HT1080 (cell line): ENCODE data around the gene HS6ST3. TPM values are rescaled to one million over a fixed set of nuclear protein-coding genes. Genes with fewer than 3 reads are reported as not detected.
A peak's percentile ranks its signal among the peaks of the same experiment; 100 is the strongest.
"Not testable (repeated sequence)": the region's sequence is repeated elsewhere in the genome, so short reads cannot be mapped to it uniquely, and the experiment has no call there.

Experiments
- DNase-seq: peaks from one replicate; pipeline ENCODE4 v3.0.0-alpha.2; 2015; ENCODE audit warnings: low read depth
- total RNA-seq: library from RNA; depleted of rRNA; stranded (reverse); fragments of >200 nt; shearing (Covaris generic); gene quantifications from 2 replicates; pipeline ENCODE4 v1.2.3, GENCODE V29; 2014

The HS6ST3 gene
- total RNA-seq, 1 experiment from 2014 or later, result 0.45 TPM

DNA sequence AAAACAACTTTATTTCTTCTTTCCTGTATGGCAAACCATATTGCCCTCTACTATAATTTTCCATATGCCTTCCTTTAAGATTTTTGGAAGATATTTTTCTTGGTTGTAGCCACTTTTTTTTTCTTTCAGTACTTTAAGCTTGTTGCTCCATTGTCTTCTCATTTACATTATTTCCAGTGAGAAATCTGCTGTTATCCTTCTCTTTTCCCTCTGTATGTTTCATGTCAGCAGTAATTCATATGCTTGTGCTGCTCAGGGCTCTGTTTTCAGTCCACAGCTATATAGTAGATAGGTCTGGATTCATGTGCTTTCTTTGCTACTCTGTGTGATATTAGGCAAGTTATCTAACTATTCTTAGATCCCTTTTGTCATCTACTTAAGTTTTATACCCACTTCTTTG is 636.7 kb downstream of the HS6ST3 start:
- no peak for DNase-seq

- no peak for DNase-seq
These were observed 638.6 kb downstream of the HS6ST3 start for GRCh38 chr13:96728463-96728862.

DNA sequence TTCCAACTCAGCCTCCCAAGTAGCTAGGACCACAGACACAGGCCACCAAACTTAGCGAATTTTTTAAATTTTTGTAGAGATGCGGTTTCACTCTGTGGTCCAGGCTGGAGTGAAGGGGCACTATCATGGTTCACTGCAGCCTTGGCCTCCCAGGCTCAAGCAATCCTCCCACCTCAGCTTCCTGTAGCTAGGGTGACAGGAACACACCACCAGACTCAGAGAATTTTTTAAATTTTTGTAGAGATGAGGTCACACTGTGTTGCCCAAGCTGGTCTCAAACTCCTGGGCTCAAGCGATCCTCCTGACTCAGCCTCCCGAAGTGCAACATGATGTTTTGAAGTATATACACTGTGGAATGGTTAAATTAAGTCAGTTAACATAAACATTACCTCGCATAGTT is 640.8 kb downstream of the HS6ST3 start:
- DNase-seq, result peak; percentile 62

- no peak for DNase-seq
These were observed 644.6 kb downstream of the HS6ST3 start for GRCh38 chr13:96734499-96734898.

DNA sequence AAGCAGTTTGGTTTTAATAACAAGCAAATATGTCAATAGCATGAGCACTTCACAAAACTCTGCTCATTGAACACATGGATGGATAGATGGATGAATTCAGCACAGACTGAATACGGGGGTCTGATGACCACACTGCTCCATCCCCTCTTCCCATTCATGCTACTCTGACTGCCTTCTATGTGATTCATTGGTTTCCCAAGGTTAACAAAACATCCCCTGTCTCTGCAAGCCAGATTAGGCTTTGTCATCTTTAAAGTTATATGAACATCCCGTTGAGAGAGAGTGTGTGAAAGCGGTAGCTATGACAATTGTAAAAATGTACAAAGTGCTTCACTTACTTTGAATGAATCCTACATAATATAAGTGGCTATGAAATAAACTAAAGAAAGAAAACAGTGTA is 651.9 kb downstream of the HS6ST3 start:
- DNase-seq, result peak; percentile 59

DNA sequence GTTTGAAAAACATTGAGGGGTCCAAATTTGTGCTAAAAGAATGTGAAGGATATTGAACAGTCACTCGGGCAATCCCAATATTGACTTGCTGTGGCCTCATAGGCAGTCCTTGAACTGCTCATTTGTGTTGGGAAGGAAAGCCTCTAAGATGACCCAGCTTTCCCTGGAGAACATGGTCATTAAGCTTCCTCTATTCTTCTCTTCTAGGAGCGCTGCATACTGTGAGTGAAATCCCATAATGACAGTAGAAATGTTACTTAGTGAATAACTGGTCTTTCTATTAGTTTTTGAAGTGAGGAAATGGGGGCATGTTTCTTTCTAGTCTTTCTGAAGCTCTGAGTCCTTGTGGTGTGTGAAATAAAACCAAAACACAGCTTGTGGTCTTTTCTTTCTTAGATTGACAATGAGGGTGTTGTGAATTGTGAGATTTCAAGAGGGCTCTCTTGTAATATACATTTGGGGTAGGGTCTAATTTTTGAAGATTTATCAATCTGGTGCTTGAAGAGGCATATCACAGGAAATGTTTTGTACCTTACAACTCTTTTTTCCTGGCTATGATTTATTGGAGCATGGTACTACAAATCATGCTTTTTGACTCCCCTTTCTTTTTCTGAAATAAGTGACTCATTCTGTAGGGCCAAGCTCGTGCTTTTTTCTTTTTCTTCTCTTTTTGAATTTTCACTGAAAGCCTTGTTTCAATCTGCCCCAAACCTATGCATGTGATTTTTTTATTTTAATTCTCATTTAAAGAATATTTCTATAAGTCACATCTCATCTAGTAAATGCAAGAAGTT is 653.6 kb downstream of the HS6ST3 start:
- no peak for DNase-seq

DNA sequence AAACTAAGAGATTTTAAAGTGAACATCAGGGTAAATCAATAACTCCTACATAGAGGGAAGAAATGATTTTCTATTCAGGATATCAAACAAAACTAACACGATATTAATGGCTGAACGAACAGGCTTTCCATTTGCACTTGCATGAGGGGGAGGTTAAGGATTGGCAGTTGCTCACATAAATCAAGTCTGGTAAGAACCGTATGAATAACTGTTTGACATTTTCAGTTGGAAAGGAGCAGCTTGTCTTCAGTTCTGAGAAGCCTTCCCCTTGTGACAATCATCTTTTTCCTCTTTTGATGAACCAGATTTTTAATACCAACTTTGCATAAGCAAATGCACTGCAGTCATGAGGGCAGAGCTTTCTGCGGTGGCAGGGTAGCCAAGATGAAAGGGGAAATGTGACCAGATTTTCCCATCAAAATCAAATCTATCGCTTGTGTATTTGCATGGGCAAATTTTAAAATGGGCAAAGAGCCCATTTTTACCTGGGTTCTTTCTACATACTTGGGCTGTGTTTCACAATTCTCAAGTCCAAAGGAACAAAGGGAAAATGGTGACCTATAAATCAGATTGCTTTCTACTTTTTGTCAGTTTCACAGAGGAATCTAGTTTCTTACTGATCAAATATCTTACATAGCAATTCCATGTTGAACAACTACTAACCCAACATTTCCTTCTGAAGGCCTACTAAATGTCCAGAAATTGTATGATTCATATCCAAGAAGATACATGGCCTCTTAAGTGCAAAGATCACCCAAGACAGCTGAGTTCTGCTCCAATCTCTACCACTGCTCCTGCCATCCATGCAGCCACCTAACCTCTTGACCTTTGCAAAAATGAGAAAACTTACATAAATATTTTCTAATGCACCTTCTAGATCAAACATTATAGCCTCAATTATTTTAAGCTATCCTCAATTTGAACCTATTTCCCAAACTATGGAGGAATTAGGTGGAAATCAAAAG is 654.7 kb downstream of the HS6ST3 start:
- DNase-seq, result no peak

DNA sequence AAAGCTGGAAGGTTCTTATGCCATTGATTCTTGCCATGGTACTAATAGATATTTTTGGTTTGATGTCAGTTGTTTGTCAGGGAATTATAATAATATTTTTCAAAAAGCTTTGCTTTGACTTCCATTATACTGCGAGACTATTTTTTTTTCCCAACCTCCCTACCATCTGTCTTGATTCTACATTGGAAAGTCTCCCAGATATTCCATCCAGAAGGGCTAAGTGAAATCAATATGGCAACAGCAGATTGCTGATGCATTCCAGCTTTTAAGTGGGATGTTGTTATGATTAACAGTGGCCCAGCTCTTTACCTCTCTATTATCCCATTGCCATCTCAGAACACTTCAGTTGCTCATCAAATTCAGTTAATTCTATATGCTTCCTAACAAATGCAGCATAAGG is 657.0 kb downstream of the HS6ST3 start:
- no peak for DNase-seq

DNA sequence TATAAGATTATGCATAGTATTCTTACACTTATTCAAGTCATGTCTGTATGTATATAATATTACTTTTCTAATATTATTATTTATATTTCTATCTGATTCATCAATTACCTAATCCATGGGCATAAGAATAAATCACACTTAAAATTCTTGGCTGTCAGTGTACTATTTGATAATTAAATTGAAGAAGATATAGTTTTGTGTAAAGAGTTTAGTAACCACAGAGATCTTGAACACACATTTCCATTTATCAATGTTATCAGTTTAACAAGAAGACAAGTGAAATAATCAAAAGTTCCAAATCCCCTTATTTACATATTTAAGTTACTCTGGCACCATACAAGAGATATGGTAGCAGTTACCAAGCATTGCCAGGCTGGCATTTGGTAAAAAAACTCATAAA is 659.9 kb downstream of the HS6ST3 start:
- no peak for DNase-seq

DNA sequence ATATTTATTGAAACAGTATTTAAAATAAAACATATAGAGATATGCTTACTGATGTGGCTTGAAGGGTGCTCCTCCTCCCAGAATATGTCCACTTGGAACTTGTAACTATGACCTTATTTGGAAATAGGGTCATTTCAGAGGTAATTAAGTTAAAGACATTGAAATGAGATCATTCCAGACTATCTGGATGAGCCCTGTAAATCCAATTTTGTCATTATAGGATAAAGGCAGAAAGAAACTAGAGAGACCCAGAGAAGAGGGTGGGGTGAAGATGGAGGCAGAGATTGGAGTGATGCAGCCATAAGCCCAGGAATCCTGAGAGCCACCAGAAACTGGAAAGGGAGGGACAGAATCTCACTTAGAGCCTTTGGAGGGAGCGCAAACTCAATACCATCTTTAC is 661.2 kb downstream of the HS6ST3 start:
- DNase-seq, result no peak

- no peak for DNase-seq
These were observed 673.0 kb downstream of the HS6ST3 start for GRCh38 chr13:96762876-96763275.

DNA sequence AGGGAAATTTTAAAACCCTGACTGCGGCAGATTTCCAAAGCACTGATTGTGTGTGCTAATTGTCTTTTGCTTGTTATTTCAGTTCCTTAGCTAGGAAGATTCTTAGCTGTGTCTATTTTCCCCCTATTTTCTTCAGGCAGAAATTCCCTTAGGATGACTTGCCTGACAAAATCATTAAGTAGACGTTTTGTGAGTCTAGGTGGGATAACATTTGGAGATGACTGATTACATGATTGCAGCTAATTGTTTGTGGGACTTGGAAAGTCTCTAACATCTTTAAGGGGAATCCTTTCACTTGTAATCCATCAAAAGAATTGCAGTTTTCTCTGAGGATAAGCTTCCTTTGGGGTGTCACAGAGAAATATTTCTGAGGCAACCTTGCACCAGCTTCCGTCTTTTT is 676.4 kb downstream of the HS6ST3 start:
- no peak for DNase-seq

- no peak for DNase-seq
These were observed 678.6 kb downstream of the HS6ST3 start for GRCh38 chr13:96768524-96768923.

- DNase-seq, result no peak
These were observed 680.0 kb downstream of the HS6ST3 start for GRCh38 chr13:96769874-96770273.

- no peak for DNase-seq
These were observed 681.8 kb downstream of the HS6ST3 start for GRCh38 chr13:96771486-96772367.

- no peak for DNase-seq
These were observed 682.5 kb downstream of the HS6ST3 start for GRCh38 chr13:96772426-96772825.

DNA sequence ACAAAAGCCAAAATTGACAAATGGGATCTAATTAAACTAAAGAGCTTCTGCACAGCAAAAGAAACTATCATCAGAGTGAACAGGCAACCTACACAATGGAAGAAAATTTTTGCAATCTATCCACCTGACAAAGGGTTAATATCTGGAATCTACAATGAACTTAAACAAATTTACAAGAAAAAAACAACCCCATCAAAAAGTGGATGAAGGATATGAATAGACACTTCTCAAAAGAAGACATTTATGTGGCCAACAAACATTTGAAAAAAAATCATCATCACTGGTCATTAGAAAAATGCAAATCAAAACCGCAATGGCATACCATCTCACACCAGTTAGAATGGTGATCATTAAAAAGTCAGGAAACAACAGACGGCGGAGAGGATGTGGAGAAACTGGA is 688.4 kb downstream of the HS6ST3 start:
- DNase-seq, result not testable (repeated sequence)

GRCh38 chr13:96779691-96780090 is 689.8 kb downstream of the HS6ST3 start:
- DNase-seq, result no peak

- DNase-seq, result no peak
These were observed 690.2 kb downstream of the HS6ST3 start for GRCh38 chr13:96780105-96780504.

DNA sequence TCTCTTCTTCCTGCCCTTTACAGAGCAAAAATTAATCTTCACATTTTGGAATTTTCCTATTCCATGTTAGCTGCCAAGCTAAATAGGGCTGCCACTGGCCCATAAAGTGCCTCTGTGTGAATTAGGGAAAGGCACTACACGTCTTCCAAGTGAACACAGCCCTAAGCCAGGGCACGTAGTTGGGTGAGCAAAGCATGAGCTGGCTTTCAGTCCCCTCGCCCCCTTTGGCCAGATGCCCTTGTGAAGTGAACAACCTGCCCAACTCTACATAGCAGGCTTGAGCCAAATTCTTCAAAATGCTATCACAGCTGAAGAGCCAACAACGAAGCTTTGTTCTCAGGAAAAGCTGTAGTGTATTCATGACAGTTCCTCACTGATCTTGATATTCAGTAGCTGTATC is 691.2 kb downstream of the HS6ST3 start:
- peak; percentile 64 for DNase-seq

DNA sequence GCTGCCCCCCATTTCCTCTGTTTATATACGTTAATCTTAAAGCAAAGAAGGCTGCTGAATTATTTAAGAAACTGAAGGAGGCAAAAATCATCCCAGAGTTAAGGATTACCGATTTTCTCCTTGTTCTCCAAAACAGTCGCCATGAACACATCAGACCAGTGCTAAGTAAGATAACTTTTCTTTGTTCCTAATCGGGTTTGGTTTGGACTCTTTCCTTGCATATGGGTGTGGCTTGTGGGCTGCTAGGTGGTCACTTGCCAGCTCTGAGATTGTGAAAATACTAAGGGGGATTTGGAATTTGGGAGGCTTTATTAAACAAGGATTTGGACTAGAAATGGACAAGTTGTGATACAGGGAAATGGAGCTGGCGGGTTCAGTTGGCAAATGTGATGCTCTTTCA is 692.3 kb downstream of the HS6ST3 start:
- DNase-seq, result no peak
